Kidney glomerular epithelial cell (primary cell): Measurements from ENCODE around the gene FBLN2.
"Not testable (repeated sequence)": the region's sequence is repeated elsewhere in the genome, so short reads cannot be mapped to it uniquely, and the experiment has no call there.

ENCODE experiments used
- DNase-seq: peaks from one replicate; lab custom pipeline; 2025; lab: John Stamatoyannopoulos, UW

FBLN2 gene

GRCh38 chr3:13513913-13514517 lies 34.9 kb upstream of the FBLN2 start:
- DNase-seq: no peak

GRCh38 chr3:13514639-13515435 lies 34.1 kb upstream of the FBLN2 start:
- DNase-seq: no peak

- DNase-seq: no peak
These were observed 32.9 kb upstream of the FBLN2 start for GRCh38 chr3:13515786-13516759.

- no peak for DNase-seq
These were observed 32.2 kb upstream of the FBLN2 start for GRCh38 chr3:13516760-13517135.

GRCh38 chr3:13517253-13517977 lies 31.5 kb upstream of the FBLN2 start:
- DNase-seq: no peak

GRCh38 chr3:13518516-13518953 lies 30.4 kb upstream of the FBLN2 start:
- no peak for DNase-seq

- no peak for DNase-seq
These were observed 29.7 kb upstream of the FBLN2 start for GRCh38 chr3:13519006-13519791.

- DNase-seq: no peak
These were observed 28.5 kb upstream of the FBLN2 start for GRCh38 chr3:13520326-13520880.

- no peak for DNase-seq
These were observed 27.6 kb upstream of the FBLN2 start for GRCh38 chr3:13521309-13521708.

- DNase-seq: not testable (repeated sequence)
These were observed 27.2 kb upstream of the FBLN2 start for GRCh38 chr3:13521749-13522148.

GRCh38 chr3:13522236-13522635 lies 26.7 kb upstream of the FBLN2 start:
- DNase-seq: no peak

- DNase-seq: no peak
These were observed 23.8 kb upstream of the FBLN2 start for GRCh38 chr3:13524979-13525669.

GRCh38 chr3:13525827-13526625 lies 22.9 kb upstream of the FBLN2 start:
- no peak for DNase-seq

- DNase-seq: no peak
These were observed 22.3 kb upstream of the FBLN2 start for GRCh38 chr3:13526626-13526949.

GRCh38 chr3:13528217-13528867 lies 20.6 kb upstream of the FBLN2 start:
- DNase-seq: no peak

- no peak for DNase-seq
These were observed 19.5 kb upstream of the FBLN2 start for GRCh38 chr3:13529196-13530112.

GRCh38 chr3:13530241-13531009 lies 18.5 kb upstream of the FBLN2 start:
- no peak for DNase-seq
